Mesenchymal stem cell (in vitro differentiated cells and primary cell): ENCODE results near the gene MRPL1. TPM values are rescaled to one million over a fixed set of nuclear protein-coding genes. Genes with fewer than 3 reads are reported as not detected.

Source experiments
- small RNA-seq: library from polyadenylated mRNA; stranded (forward); fragments of <200 nt; extraction: miRNeasy Mini kit (QIAGEN cat#:217004); gene quantifications from one replicate; pipeline ENCODE3, GENCODE V24; 2013; ENCODE audit warnings: low read depth

MRPL1 gene

Small RNAs within 50 kb of the gene (small RNA-seq; reads per million reads assigned to genes)
- gene AC112225.1: not detected
